GM12892 (cell line): ENCODE results near the gene GATA2.

ENCODE experiments used
- POLR2A ChIP-seq: IDR thresholded peaks from 2 replicates; pipeline ENCODE4 v1.6.1; 2011; ENCODE audit warnings: low read depth, low read length, control low read depth
- POLR2AphosphoS5 ChIP-seq: IDR thresholded peaks from 2 replicates; pipeline ENCODE4 v1.6.1; 2011; ENCODE audit warnings: low read depth, low read length, control low read depth

DNA sequence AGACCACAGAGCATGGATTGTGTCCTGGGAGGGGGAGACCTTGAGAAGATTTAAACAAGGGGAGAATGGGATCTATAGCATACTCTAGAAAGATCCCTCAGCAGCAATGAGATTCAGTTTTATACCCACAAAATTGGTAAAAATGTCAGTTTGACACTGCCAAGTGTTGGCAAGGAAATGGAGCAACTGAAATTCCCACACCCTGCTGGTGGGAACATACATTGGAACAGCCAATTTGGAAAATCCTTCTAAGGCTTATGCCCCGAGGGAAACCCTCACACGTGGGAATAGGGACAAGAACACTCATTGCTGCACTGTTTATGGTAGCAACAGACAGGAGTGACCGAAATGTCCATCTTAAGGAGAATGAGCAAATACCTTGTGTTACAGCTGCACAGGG is 21.3 kb downstream of the GATA2 start:
- no peak for TF ChIP-seq POLR2A
- no peak for TF ChIP-seq POLR2AphosphoS5
